Left kidney (tissue), 2 donors: ENCODE measurements around the gene CLMP. TPM values are rescaled to one million over a fixed set of nuclear protein-coding genes. Genes with fewer than 3 reads are reported as not detected.
"Not testable (repeated sequence)": the region's sequence is repeated elsewhere in the genome, so short reads cannot be mapped to it uniquely, and the experiment has no call there.

Experiments used
- DNase-seq: peaks from one replicate; pipeline ENCODE4 v3.0.0-alpha.2; 2013
- polyA plus RNA-seq: library from polyadenylated mRNA; unstranded; fragments of 120-200 nt; gene quantifications from one replicate; pipeline ENCODE4 v1.2.1, GENCODE V29; 2013; ENCODE audit not compliant: insufficient read length

Gene CLMP
- polyA plus RNA-seq, 1 donor = 34.1 TPM

GRCh38 chr11:123085497-123085896 lies 109.6 kb downstream of the CLMP start:
- no peak for DNase-seq

GRCh38 chr11:123084454-123084853 lies 110.6 kb downstream of the CLMP start:
- DNase-seq = no peak

GRCh38 chr11:123083623-123084029 lies 111.4 kb downstream of the CLMP start:
- peak; percentile 46 for DNase-seq

GRCh38 chr11:123082977-123083376 lies 112.1 kb downstream of the CLMP start:
- no peak for DNase-seq

- no peak for DNase-seq
These were observed 115.0 kb downstream of the CLMP start for GRCh38 chr11:123080015-123080414.

- DNase-seq = no peak
These were observed 118.6 kb downstream of the CLMP start for GRCh38 chr11:123076484-123076883.

- no peak for DNase-seq
These were observed 121.5 kb downstream of the CLMP start for GRCh38 chr11:123073343-123074057.

- no peak for DNase-seq
These were observed 122.3 kb downstream of the CLMP start for GRCh38 chr11:123072762-123073161.

GRCh38 chr11:123072332-123072761 lies 122.7 kb downstream of the CLMP start:
- no peak for DNase-seq

GRCh38 chr11:123069908-123070821 lies 124.9 kb downstream of the CLMP start:
- DNase-seq = no peak

GRCh38 chr11:123065621-123066020 lies 129.4 kb downstream of the CLMP start:
- DNase-seq = no peak

GRCh38 chr11:123063826-123064657 lies 131.0 kb downstream of the CLMP start:
- no peak for DNase-seq

GRCh38 chr11:123062892-123063825 lies 131.9 kb downstream of the CLMP start:
- DNase-seq = no peak

GRCh38 chr11:123062158-123062891 lies 132.7 kb downstream of the CLMP start:
- peak; percentile 99 for DNase-seq

GRCh38 chr11:123061403-123062157 lies 133.5 kb downstream of the CLMP start, which contains the start of gene HSPA8:
Gene HSPA8 (minus strand): TSS chr11:123062136. CDS start chr11:123061324, 812 bp downstream.
- no peak for DNase-seq

GRCh38 chr11:123060277-123061000 lies 134.6 kb downstream of the CLMP start:
- no peak for DNase-seq

GRCh38 chr11:123059041-123059920 lies 135.8 kb downstream of the CLMP start:
- DNase-seq = not testable (repeated sequence)
